Adrenal gland (tissue), 12 donors: ENCODE measurements around the gene GSE1. TPM values are rescaled to one million over a fixed set of nuclear protein-coding genes. Genes with fewer than 3 reads are reported as not detected.

Experiments
- DNase-seq, 7 donors: peaks; one replicate each; pipeline ENCODE4 v3.0.0-alpha.2; 2019 to 2020
- H3K27ac ChIP-seq, 5 donors: fragments of 200-600 bp; sonication (generic) in 4 of 5; 1 replicate in 3 of 5; 2 replicates in 2 of 5; pipeline versions ENCODE4 v1.5.1 to v1.8.0; 2016 to 2020; ENCODE audit warnings: mild to moderate bottlenecking in 1 of 5
- H3K27me3 ChIP-seq: fragments of 200-600 bp; 2 replicates; pipeline ENCODE4 v1.8.0; 2021
- H3K36me3 ChIP-seq, 2 donors: fragments of 200-600 bp; replicated peaks in 1 of 2; 1 replicate in 1 of 2; 2 replicates in 1 of 2; pipeline versions ENCODE4 v1.5.1 to v1.8.0; 2018 to 2022
- H3K4me1 ChIP-seq, 2 donors: fragments of 200-600 bp; replicated peaks in 1 of 2; 1 replicate in 1 of 2; 2 replicates in 1 of 2; pipeline versions ENCODE4 v1.5.1 to v1.8.0; 2018 to 2021
- H3K4me3 ChIP-seq, 4 donors: fragments of 200-600 bp; sonication (generic) in 3 of 4; one replicate each; pipeline ENCODE4 v1.5.1; 2016 to 2018
- H3K9me3 ChIP-seq, 3 donors: fragments of 200-600 bp; sonication (generic) in 1 of 3; replicated peaks in 1 of 3; 1 replicate in 2 of 3; 2 replicates in 1 of 3; pipeline versions ENCODE4 v1.5.1 to v1.8.0; 2016 to 2021
- CTCF ChIP-seq, 6 experiments: fragments of 450-650 bp in 4 of 6; fragments of 200-600 bp in 2 of 6; sonication (generic) in 1 of 6; IDR thresholded peaks; 1 replicate in 5 of 6; 2 replicates in 1 of 6; pipeline versions ENCODE4 v1.5.1 to v1.8.0; 2016 to 2021; ENCODE audit warnings: antibody characterized with exemption in 6 of 6, mild to moderate bottlenecking in 2 of 6, moderate library complexity in 1 of 6
- POLR2A ChIP-seq, 2 donors: fragments of 450-650 bp; IDR thresholded peaks; one replicate each; pipeline ENCODE4 v1.6.1; 2017; ENCODE audit warnings: antibody characterized with exemption in 2 of 2, mild to moderate bottlenecking in 2 of 2, moderate library complexity in 1 of 2
- WGBS, 4 donors: extraction: QIAGEN DNeasy Blood & Tissue Kit in 2 of 4; methylation state at CpG; one replicate each; pipeline versions ENCODE4 v1.1.5 to v1.1.7; 2013 to 2017; 5-methylcytosine and 5-hydroxymethylcytosine counted together
- intact Hi-C, 2 donors: fragments of 100-400 bp; cut with DNase I; formaldehyde crosslinking; loops; one replicate each; pipeline versions ENCODE4 v1.14.1 to v1.15.0; 2022 to 2023
- polyA plus RNA-seq, 3 donors: library from polyadenylated mRNA; stranded (reverse); fragments of 200-250 nt in 2 of 3; fragments of 350-450 nt in 1 of 3; fragmentation: Illumina TruSeq in 1 of 3; extraction: RNeasy Lipid Tissue Mini Kit (QIAGEN cat#74804) in 1 of 3; gene quantifications; one replicate each; pipeline ENCODE4 v1.2.3, GENCODE V29; 2013 to 2014
- total RNA-seq, 9 donors: library from RNA; depleted of rRNA in 4 of 9; stranded (reverse); fragments of >200 nt in 4 of 9; fragments of 120-200 nt in 1 of 9; fragmentation: NEBNext Ultra II Directional in 1 of 9; extraction: Animal tissue kit (Norgen Biotek cat#: 25700) in 1 of 9; gene quantifications; one replicate each; pipeline versions ENCODE4 v1.1.0 to v1.2.4, GENCODE V29; 2013 to 2023
- donor health status: healthy with polysubstance abuse.
- donor health status: Bipolar disorder and iron deficiency.
- donor health status: DM: yes; HTN: yes; CAD: no.
- donor health status: DM: no; HTN: no; CAD: no.
- donor health status: DM: no; HTN: no; CAD: no.
- donor health status: DM: yes; HTN: yes; CAD: no.

Gene GSE1
- total and polyA plus RNA-seq, 12 donors, result 7.8 to 99.9 (median 64.8) TPM

GRCh38 chr16:85665929-85666328 lies 52.8 kb downstream of the GSE1 start:
- Histone ChIP-seq H3K4me1 (peaks cover 0 to 5% of the 10 kb centered on the region in 2 donors), H3K9me3 (no peaks in the 10 kb centered on the region), H3K27ac (no peak overlapping the region), H3K27me3 (no peaks in the 10 kb centered on the region), H3K4me3 (no peak overlapping the region), H3K36me3 (peaks cover 0 to 99% of the 10 kb centered on the region in 2 donors)
- 89 to 95% (median 93%) methylated on average over 3 to 13 of the region's 13 CpGs for WGBS, 4 donors
- peak in 1 of 7 donors; percentile 14 for DNase-seq
- no peak for TF ChIP-seq POLR2A (IDR thresholded peaks at IDR 0.05)
- TF ChIP-seq CTCF (IDR thresholded peaks at IDR 0.05), result no peak
- intact Hi-C loops, result no loop called here

GRCh38 chr16:85667261-85667660 lies 54.1 kb downstream of the GSE1 start:
- Histone ChIP-seq H3K27ac (no peak overlapping the region), H3K4me3 (no peak overlapping the region), H3K27me3 (no peaks in the 10 kb centered on the region), H3K4me1 (peaks cover 0 to 5% of the 10 kb centered on the region in 2 donors), H3K9me3 (no peaks in the 10 kb centered on the region), H3K36me3 (peaks cover 0 to 97% of the 10 kb centered on the region in 2 donors)
- 87 to 96% (median 93%) methylated on average over 4 to 9 of the region's 9 CpGs for WGBS, 4 donors
- no peak for TF ChIP-seq CTCF (IDR thresholded peaks at IDR 0.05)
- no peak for TF ChIP-seq POLR2A (IDR thresholded peaks at IDR 0.05)
- intact Hi-C loops, result no loop called here
- no peak for DNase-seq

DNA sequence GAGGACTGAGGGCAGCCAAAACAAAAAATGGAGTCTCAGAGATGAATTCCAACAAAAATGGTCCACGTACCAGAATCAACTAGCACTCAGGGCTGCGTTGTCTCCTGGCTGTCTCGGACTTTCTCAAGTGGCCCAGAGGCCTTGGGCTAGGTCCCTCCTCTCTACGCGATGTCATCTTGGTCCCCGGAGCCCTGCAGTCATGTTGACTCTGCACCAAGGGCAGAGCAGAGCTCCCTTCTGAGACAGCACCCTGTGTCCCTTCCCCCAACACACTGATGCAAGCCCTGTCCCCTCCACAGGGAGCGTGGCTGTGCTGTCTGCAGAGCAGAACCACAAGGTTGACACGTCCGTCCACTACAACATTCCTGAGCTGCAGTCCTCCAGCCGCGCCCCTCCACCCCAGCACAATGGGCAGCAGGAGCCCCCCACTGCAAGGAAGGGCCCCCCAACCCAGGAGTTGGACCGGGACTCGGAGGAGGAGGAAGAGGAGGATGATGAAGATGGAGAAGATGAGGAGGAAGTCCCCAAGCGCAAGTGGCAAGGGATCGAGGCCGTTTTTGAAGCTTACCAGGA lies 54.8 kb downstream of the GSE1 start:
- H3K27me3 ChIP-seq, result no peaks in the 10 kb centered on the region
- H3K27ac ChIP-seq, result no peak overlapping the region
- DNase-seq, result no peak
- no peak overlapping the region for H3K4me3 ChIP-seq
- TF ChIP-seq POLR2A (IDR thresholded peaks at IDR 0.05) (no peak), CTCF (IDR thresholded peaks at IDR 0.05) (no peak)
- intact Hi-C loops, result no loop called here
- 87 to 97% (median 88%) methylated on average over 10 to 16 of the region's 16 CpGs for WGBS, 4 donors
- no peaks in the 10 kb centered on the region for H3K9me3 ChIP-seq
- H3K36me3 ChIP-seq, result peaks cover 0 to 97% of the 10 kb centered on the region in 2 donors
- H3K4me1 ChIP-seq, result peaks cover 0 to 5% of the 10 kb centered on the region in 2 donors

DNA sequence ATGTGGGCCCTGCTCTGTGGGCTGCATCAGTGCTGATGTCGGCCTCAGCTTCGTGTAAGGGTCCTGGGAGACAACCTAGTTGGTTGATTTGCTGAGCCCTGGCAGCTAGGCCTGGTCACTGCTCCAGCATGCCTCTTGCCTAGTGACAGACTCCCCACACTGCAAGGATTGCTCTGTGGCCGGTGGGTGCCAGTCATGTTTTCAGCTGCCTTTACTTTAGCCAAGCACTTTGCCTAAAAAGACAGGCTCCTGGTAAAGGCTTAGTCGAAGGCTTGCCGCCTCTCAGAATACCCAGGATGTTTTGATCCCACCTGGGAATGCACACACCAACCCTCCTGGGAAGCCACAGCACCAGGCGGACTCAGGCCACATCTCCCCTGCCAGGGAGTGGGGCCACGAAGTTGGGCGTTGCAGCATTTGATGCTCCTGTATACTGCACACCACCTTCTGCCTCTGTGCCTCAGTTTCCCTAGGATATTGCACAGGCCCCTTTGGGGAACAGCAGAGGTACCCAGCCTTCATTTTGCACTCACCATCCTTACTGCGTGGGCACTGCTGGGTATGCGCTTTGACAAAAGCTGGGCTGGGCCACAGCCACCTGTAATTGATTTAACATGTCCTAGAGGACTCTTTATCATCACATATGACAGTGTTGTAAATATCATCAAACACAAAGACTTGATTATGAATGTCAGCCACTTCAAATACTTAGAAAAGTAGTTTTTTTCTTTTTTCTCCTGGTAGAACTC lies 55.7 kb downstream of the GSE1 start:
- Histone ChIP-seq H3K36me3 (peaks cover 0 to 90% of the 10 kb centered on the region in 2 donors), H3K27ac (no peak overlapping the region), H3K9me3 (no peaks in the 10 kb centered on the region), H3K4me3 (no peak overlapping the region), H3K4me1 (peaks cover 5 to 8% of the 10 kb centered on the region in 2 donors), H3K27me3 (no peaks in the 10 kb centered on the region)
- no peak for DNase-seq
- 93 to 96% (median 95%) methylated on average over 9 to 10 of the region's 10 CpGs for WGBS, 4 donors
- no peak for TF ChIP-seq POLR2A (IDR thresholded peaks at IDR 0.05)
- TF ChIP-seq CTCF (IDR thresholded peaks at IDR 0.05), result no peak
- intact Hi-C loops, result no loop called here
